SK-N-SH treated with all-trans-retinoic acid at 6 μM for 48 hours (cell line): ENCODE measurements around the gene PLEKHF1.

Experiments
- ATAC-seq: fragments of 200-7000 bp; cut with Tn5 transposase; 3 replicates; pipeline ENCODE4 v1.9.1; 2020; ENCODE audit warnings: mild to moderate bottlenecking, moderate library complexity
- ARNTL ChIP-seq: fragments of 450-650 bp; formaldehyde crosslinking; IDR thresholded peaks from 2 replicates; pipeline ENCODE4 v1.5.0; 2020; ENCODE audit warnings: low read depth, mild to moderate bottlenecking, moderate library complexity, borderline replicate concordance
- BACH2 ChIP-seq: fragments of 250-450 bp; sonication (Bioruptor Pico); IDR thresholded peaks from 2 replicates; pipeline ENCODE4 v1.9.0; 2021; ENCODE audit warnings: mild to moderate bottlenecking, borderline replicate concordance
- CSDC2 ChIP-seq: fragments of 250-450 bp; sonication (Bioruptor Pico); IDR thresholded peaks from 2 replicates; pipeline ENCODE4 v1.5.0; 2020; ENCODE audit warnings: mild to moderate bottlenecking, moderate library complexity
- ESRRG ChIP-seq: fragments of 250-450 bp; sonication (Bioruptor Pico); IDR thresholded peaks from 2 replicates; pipeline ENCODE4 v1.6.1; 2021; ENCODE audit warnings: mild to moderate bottlenecking
- GLIS3 ChIP-seq: fragments of 250-450 bp; sonication (Bioruptor Pico); IDR thresholded peaks from 2 replicates; pipeline ENCODE4 v1.5.0; 2020; ENCODE audit warnings: mild to moderate bottlenecking, moderate library complexity
- ISL1 ChIP-seq: fragments of 250-450 bp; sonication (Bioruptor Pico); IDR thresholded peaks from 2 replicates; pipeline ENCODE4 v2.1.2; 2022; ENCODE audit warnings: mild to moderate bottlenecking, moderate library complexity
- RARB ChIP-seq: fragments of 250-450 bp; sonication (Bioruptor Pico); IDR thresholded peaks from 2 replicates; pipeline ENCODE4 v1.8.0; 2021; ENCODE audit warnings: mild to moderate bottlenecking, moderate library complexity
- SNAI2 ChIP-seq: fragments of 250-450 bp; sonication (Bioruptor Pico); IDR thresholded peaks from 2 replicates; pipeline ENCODE4 v1.5.0; 2020; ENCODE audit warnings: mild to moderate bottlenecking, moderate library complexity
- TCF4 ChIP-seq: fragments of 250-450 bp; sonication (Bioruptor Pico); IDR thresholded peaks from 2 replicates; pipeline ENCODE4 v1.8.0; 2021; ENCODE audit warnings: mild to moderate bottlenecking, moderate library complexity, borderline replicate concordance
- TOX ChIP-seq: fragments of 250-450 bp; sonication (Bioruptor Pico); IDR thresholded peaks from 2 replicates; pipeline ENCODE4 v1.8.0; 2021; ENCODE audit warnings: mild to moderate bottlenecking, moderate library complexity, borderline replicate concordance
- ZC3H10 ChIP-seq: fragments of 250-450 bp; sonication (Bioruptor Pico); IDR thresholded peaks from 2 replicates; pipeline ENCODE4 v1.5.1; 2021; ENCODE audit warnings: mild to moderate bottlenecking, moderate library complexity
- ZFP3 ChIP-seq: fragments of 250-450 bp; sonication (Bioruptor Pico); IDR thresholded peaks from 2 replicates; pipeline ENCODE4 v1.5.0; 2020; ENCODE audit warnings: mild to moderate bottlenecking, moderate library complexity
- ZFP30 ChIP-seq: fragments of 450-650 bp; formaldehyde crosslinking; IDR thresholded peaks from 2 replicates; pipeline ENCODE4 v1.5.0; 2022; ENCODE audit warnings: mild to moderate bottlenecking, moderate library complexity
- ZNF565 ChIP-seq: fragments of 450-650 bp; formaldehyde crosslinking; conservative IDR thresholded peaks from 2 replicates; pipeline ENCODE4 v1.5.0; 2020; ENCODE audit warnings: low read depth, mild to moderate bottlenecking, moderate library complexity
- TF ChIP-seq, protein P1 (sequence below): fragments of 250-450 bp; sonication (Bioruptor Pico); IDR thresholded peaks from 2 replicates; pipeline ENCODE4 v1.5.1; 2021; ENCODE audit warnings: mild to moderate bottlenecking, moderate library complexity
- TF ChIP-seq, protein P2 (sequence below): fragments of 250-450 bp; sonication (Bioruptor Pico); IDR thresholded peaks from 2 replicates; pipeline ENCODE4 v1.5.1; 2020; ENCODE audit warnings: low read depth, mild to moderate bottlenecking, moderate library complexity
- TF ChIP-seq, protein P3 (sequence below): fragments of 250-450 bp; sonication (Bioruptor Pico); IDR thresholded peaks from 2 replicates; pipeline ENCODE4 v1.8.0; 2021; ENCODE audit warnings: low read depth, mild to moderate bottlenecking, moderate library complexity, borderline replicate concordance
- TF ChIP-seq, protein P4 (sequence below): fragments of 250-450 bp; sonication (Bioruptor Pico); IDR thresholded peaks from 2 replicates; pipeline ENCODE4 v1.8.0; 2020; ENCODE audit warnings: mild to moderate bottlenecking, moderate library complexity, borderline replicate concordance
- TF ChIP-seq, protein P5 (sequence below): fragments of 250-450 bp; sonication (Bioruptor Pico); IDR thresholded peaks from 2 replicates; pipeline ENCODE4 v1.5.0; 2020; ENCODE audit warnings: mild to moderate bottlenecking, moderate library complexity

PLEKHF1 gene

DNA sequence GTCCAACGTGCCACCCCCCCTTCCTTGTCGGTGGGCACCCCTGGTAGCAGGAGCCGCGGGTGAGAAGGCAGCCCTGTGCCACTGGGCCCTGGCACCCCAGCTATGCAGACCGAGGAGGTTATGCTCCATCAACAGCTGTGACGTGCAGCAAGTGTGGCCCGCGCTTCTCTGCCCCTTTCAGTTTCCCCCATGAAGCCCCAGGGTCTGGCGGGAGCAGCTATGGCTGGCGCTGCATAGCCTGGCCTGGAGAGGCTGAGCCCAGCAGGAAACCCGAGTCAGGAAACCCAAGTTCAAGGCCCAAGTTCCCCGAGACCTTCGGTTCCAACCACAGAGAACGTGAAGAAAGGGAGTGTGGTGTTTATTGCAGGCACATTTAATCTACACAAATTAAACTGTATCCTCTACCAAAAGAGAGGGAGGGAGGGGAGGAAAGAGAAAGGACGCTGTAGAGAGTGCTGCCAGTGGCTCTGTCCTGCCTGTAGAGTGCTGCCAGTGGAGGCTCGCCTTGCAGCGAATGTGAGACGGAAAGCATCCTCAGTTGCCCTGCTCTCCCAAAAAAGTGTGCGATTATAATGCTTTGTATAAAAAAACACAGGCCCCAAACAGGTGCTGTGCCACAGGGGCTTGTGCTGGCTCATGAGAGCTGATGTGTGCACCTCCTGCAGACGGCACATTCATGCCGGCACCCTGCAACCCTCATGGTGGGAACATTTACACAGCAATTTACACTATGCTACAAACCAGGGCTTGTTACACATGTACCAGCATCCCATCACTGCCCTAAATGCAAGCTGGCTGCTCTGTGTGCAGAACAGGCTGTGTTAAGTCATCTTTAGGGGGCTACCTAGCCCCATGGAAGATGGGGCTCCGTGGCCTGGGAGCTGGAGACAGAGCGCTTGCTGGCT, 42.8 kb upstream of the PLEKHF1 start:
- peak; percentile 73 for ATAC-seq
- TF ChIP-seq ZFP30 (no peak), BACH2 (CRISPR knock-in tag) (no peak), ZC3H10 (CRISPR knock-in tag) (no peak), ESRRG (CRISPR knock-in tag) (no peak), ZFP3 (no peak), TCF4 (CRISPR knock-in tag) (no peak), RARB (CRISPR knock-in tag) (no peak), CSDC2 (CRISPR knock-in tag) (no peak), GLIS3 (CRISPR knock-in tag) (no peak), ARNTL (CRISPR knock-in tag) (no peak)
- TF ChIP-seq, protein P1, sequence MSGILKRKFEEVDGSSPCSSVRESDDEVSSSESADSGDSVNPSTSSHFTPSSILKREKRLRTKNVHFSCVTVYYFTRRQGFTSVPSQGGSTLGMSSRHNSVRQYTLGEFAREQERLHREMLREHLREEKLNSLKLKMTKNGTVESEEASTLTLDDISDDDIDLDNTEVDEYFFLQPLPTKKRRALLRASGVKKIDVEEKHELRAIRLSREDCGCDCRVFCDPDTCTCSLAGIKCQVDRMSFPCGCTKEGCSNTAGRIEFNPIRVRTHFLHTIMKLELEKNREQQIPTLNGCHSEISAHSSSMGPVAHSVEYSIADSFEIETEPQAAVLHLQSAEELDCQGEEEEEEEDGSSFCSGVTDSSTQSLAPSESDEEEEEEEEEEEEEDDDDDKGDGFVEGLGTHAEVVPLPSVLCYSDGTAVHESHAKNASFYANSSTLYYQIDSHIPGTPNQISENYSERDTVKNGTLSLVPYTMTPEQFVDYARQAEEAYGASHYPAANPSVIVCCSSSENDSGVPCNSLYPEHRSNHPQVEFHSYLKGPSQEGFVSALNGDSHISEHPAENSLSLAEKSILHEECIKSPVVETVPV = no peak
- TF ChIP-seq, protein P2, sequence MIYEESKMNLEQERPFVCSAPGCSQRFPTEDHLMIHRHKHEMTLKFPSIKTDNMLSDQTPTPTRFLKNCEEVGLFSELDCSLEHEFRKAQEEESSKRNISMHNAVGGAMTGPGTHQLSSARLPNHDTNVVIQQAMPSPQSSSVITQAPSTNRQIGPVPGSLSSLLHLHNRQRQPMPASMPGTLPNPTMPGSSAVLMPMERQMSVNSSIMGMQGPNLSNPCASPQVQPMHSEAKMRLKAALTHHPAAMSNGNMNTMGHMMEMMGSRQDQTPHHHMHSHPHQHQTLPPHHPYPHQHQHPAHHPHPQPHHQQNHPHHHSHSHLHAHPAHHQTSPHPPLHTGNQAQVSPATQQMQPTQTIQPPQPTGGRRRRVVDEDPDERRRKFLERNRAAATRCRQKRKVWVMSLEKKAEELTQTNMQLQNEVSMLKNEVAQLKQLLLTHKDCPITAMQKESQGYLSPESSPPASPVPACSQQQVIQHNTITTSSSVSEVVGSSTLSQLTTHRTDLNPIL (CRISPR knock-in tag) = no peak
- TF ChIP-seq, protein P3, sequence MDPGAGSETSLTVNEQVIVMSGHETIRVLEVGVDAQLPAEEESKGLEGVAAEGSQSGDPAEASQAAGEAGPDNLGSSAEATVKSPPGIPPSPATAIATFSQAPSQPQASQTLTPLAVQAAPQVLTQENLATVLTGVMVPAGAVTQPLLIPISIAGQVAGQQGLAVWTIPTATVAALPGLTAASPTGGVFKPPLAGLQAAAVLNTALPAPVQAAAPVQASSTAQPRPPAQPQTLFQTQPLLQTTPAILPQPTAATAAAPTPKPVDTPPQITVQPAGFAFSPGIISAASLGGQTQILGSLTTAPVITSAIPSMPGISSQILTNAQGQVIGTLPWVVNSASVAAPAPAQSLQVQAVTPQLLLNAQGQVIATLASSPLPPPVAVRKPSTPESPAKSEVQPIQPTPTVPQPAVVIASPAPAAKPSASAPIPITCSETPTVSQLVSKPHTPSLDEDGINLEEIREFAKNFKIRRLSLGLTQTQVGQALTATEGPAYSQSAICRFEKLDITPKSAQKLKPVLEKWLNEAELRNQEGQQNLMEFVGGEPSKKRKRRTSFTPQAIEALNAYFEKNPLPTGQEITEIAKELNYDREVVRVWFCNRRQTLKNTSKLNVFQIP = no peak
- TF ChIP-seq, protein P4, sequence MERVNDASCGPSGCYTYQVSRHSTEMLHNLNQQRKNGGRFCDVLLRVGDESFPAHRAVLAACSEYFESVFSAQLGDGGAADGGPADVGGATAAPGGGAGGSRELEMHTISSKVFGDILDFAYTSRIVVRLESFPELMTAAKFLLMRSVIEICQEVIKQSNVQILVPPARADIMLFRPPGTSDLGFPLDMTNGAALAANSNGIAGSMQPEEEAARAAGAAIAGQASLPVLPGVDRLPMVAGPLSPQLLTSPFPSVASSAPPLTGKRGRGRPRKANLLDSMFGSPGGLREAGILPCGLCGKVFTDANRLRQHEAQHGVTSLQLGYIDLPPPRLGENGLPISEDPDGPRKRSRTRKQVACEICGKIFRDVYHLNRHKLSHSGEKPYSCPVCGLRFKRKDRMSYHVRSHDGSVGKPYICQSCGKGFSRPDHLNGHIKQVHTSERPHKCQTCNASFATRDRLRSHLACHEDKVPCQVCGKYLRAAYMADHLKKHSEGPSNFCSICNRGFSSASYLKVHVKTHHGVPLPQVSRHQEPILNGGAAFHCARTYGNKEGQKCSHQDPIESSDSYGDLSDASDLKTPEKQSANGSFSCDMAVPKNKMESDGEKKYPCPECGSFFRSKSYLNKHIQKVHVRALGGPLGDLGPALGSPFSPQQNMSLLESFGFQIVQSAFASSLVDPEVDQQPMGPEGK (CRISPR knock-in tag) = no peak

DNA sequence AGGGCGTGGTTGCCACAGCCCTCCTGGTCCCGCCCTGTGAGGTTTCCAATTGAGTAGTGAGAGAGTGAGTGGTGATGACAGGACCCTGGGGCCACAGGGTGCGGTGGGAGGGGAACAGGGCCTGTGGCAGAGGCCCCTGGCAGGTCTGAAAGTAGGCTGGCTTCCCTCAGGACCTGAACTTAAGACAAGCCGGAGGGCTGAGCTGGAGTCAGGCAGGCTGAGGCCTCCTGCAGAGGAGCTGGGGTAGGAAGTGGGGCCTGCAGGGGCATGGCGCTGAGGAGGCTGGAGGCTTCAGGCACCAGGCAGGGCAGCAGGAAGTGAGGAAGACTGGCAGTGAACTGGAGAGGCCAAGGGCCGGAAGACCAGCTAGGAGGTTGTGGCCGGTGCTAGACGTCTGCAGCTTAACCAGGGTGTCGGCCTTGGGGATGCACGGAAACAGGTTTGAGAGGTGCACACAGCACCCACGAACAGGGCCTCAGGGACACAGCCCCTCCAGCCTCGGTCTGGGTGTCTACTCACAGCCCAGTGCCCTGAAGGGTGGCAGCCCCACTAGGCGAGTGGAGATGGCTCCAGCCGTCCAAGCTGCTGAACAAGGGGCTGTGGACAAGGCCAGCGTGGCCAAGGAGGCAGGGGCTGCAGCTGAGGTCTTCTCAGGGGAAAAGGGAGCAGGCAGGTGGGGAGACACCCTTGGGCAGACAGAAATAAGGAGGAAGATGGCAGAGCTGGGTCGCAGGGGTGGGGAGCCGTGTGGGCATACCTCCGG, 41.4 kb upstream of the PLEKHF1 start:
- TF ChIP-seq, protein P1 = no peak
- no peak for TF ChIP-seq ZFP30
- no peak for TF ChIP-seq GLIS3 (CRISPR knock-in tag)
- TF ChIP-seq, protein P5, sequence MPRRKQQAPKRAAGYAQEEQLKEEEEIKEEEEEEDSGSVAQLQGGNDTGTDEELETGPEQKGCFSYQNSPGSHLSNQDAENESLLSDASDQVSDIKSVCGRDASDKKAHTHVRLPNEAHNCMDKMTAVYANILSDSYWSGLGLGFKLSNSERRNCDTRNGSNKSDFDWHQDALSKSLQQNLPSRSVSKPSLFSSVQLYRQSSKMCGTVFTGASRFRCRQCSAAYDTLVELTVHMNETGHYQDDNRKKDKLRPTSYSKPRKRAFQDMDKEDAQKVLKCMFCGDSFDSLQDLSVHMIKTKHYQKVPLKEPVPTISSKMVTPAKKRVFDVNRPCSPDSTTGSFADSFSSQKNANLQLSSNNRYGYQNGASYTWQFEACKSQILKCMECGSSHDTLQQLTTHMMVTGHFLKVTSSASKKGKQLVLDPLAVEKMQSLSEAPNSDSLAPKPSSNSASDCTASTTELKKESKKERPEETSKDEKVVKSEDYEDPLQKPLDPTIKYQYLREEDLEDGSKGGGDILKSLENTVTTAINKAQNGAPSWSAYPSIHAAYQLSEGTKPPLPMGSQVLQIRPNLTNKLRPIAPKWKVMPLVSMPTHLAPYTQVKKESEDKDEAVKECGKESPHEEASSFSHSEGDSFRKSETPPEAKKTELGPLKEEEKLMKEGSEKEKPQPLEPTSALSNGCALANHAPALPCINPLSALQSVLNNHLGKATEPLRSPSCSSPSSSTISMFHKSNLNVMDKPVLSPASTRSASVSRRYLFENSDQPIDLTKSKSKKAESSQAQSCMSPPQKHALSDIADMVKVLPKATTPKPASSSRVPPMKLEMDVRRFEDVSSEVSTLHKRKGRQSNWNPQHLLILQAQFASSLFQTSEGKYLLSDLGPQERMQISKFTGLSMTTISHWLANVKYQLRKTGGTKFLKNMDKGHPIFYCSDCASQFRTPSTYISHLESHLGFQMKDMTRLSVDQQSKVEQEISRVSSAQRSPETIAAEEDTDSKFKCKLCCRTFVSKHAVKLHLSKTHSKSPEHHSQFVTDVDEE (CRISPR knock-in tag) = no peak
- no peak; the same call in 2 of the 3 replicates for ATAC-seq

DNA sequence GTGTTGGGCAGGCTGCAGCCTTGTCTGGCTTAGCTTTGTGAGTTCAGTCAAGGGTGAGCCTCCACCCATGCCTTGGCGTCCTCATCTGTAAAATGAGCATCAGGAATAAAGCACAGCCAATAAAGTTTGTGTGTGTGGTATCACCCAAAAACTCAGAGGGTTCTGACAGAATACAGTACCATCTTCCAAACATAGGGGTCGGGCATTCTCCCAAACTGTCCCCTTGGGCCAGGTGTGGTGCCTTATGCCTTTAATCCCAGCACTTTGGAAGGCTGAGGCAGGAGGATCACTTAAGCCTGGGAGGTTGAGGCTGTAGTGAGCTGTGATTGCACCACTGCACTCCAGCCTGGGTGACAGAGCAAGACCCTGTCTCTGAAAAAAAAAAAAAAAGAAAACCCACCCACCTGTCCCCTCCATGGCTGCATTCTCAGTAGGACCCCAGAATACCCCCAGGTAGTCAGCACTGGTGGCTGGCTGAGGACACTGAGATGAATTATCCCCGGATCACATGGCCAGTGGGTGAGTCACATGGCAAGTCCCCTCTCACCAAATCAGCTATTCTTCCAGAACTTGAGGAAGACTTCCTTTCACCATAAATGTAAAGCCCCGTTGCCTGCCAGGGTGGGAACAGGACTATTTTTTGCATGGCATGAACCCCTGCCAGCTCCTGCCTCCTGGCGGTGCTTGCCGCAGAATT, 40.6 kb upstream of the PLEKHF1 start:
- no peak for ATAC-seq
- TF ChIP-seq, protein P4 (CRISPR knock-in tag) = no peak
- no peak for TF ChIP-seq ZFP3
- TF ChIP-seq ISL1 (CRISPR knock-in tag) = no peak
- TF ChIP-seq CSDC2 (CRISPR knock-in tag) = no peak
- TF ChIP-seq SNAI2 (CRISPR knock-in tag) = no peak
- TF ChIP-seq TOX (CRISPR knock-in tag) = no peak
- no peak for TF ChIP-seq TCF4 (CRISPR knock-in tag)
- no peak for TF ChIP-seq ARNTL (CRISPR knock-in tag)
- no peak for TF ChIP-seq ZC3H10 (CRISPR knock-in tag)
- no peak for TF ChIP-seq ZNF565
- TF ChIP-seq, all 23 proteins: peak for 0
